GM19099 (cell line): ENCODE data around the gene GRIK2.

Source experiments
- POLR2A ChIP-seq: IDR thresholded peaks from 3 replicates; pipeline ENCODE4 v1.6.1; 2011; ENCODE audit warnings: low read depth; ENCODE audit not compliant: insufficient read length; ENCODE audit errors: extremely low read depth

The GRIK2 gene

GRCh38 chr6:101851911-101852310, 458.4 kb downstream of the GRIK2 start:
- TF ChIP-seq POLR2A = no peak

DNA sequence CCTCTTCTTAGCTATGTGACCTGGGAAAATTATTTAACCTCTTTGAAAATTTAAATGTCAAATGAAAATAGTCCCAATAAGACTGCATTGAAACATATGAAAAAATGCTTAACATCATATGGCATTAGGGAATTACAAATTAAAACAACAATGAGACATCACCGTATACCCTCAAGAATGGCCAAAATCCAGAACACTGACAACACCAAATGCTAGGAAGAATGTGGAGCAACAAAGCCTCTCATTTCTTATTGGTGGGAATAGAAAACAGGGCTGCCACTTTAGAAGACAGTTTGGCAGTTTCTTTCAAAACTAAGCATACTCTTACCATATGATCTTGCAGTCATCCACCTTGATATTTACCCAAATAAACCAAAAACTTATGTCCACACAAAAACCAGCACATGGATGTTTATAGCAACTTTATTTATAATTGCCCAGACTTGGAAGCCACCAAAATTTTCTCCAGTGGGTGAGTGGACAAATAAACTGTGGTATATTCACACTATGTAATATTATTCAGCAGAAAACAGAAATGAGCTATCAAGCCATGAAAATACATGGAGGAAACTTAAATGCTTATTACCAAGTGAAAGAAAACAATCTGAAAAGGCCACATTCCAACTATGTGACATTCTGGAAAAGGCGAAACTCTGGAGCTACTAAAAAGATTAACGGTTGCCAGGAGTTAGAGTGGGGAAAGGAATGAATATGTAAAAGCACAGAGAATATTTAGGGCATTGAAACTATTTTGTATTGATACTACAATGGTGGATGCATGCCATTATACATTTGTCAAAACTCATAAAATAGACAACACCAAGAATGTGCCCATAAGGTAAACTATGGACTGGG, 459.9 kb downstream of the GRIK2 start:
- no peak for TF ChIP-seq POLR2A

DNA sequence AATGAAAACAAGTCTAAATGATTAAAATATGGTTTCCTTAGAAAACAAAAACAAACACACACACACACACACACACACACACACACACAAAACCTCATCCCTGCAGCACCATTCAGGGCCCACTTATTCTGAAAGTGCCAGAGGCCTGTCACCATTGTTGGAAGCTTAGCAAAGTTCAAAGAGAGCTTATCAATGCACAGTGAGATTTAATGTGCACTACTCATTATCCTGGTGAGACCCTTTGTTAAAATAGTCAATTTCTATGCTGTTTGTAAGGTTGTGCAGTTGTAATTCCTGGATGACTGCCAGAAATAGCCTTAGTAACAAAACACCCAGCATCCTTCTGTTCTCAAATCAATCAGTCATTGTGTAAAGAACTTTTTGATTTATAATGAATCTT, 482.9 kb downstream of the GRIK2 start:
- no peak for TF ChIP-seq POLR2A

DNA sequence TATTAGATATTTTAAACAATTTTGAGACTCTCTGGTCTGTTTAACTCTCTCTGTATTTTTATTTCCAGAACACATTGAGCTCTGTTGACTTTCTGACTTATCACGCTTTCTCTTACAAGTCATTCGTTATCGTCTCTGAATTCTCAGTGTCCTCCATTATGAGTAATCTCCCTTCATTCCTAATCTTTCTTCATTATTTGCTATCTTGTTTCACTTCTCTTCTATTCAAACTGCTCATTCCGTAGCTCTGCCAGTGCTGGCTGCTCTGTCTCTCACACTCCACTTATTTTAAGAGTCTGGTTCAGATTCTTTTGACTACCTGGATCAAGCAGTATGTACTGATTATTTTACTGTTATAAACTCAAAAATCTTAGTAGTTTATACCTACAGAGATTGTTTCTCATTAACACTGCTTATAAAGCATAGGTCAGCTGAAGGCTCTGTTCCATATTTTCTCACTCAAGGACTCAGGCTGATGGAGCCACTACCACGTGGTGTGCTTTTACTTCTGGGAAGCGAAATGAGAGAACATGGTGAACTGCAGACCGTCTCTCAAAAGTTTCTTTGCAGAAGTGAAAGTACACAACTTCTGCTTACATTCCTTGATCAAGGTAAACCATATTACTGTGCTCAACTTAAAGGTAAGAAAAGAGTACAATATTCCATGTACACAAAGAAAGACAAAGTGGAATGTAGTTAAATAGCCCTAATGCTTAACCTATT, 485.2 kb downstream of the GRIK2 start:
- no peak for TF ChIP-seq POLR2A

DNA sequence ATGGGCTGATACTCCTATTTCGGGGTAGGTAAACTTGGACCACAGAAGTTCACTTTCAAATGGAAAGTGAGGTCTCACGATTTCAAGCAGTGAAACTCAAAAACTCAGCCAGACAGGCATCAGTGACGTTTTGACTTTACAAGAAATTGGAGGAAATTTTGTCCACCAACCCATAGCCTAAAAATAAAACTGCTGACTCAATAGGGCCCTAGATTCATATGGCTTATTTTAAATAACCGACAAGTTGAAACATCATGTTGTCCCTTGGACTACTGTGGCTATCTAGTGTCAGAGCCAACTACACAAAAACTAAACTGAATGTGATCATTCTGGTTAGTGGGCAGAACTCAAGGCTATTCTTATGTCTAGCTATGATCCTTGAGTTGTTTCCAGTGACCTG, 486.3 kb downstream of the GRIK2 start:
- TF ChIP-seq POLR2A = no peak

DNA sequence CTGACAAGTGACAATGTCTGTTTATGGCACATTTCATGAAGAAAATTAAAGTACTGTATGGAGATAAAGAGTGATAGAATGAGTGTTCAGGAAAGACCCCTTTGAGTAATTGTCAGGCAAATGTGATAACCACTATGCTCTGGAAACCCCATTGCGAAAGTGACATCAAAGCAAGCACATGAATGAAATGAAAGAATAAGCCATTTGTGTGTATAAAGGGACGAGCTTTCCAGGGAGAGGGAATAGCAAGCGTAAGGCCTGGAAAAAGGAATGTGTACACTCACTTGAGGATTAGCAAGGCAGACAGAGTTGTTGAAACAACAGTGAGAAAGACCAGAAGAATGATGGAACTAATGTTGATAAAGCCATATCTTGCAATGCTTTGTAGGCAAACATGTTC, 490.0 kb downstream of the GRIK2 start:
- TF ChIP-seq POLR2A = no peak

DNA sequence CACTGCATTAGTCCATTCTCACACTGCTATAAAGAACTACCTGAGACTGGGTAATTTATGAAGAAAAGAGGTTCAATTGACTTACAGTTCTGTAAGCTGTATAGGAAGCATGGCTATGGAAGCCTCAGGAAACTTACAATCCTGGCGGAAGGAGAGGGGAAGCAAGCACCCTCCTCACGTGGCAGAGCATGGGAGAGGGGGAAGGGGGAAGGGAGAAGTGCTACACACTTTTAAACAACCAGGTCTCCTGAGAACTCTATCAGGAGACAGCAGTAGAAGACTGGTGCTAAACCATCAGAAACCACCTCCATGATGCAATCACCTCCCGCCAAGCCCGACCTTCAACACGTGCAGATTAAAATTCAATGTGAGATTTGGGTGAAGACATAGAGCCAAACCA, 494.0 kb downstream of the GRIK2 start:
- no peak for TF ChIP-seq POLR2A

DNA sequence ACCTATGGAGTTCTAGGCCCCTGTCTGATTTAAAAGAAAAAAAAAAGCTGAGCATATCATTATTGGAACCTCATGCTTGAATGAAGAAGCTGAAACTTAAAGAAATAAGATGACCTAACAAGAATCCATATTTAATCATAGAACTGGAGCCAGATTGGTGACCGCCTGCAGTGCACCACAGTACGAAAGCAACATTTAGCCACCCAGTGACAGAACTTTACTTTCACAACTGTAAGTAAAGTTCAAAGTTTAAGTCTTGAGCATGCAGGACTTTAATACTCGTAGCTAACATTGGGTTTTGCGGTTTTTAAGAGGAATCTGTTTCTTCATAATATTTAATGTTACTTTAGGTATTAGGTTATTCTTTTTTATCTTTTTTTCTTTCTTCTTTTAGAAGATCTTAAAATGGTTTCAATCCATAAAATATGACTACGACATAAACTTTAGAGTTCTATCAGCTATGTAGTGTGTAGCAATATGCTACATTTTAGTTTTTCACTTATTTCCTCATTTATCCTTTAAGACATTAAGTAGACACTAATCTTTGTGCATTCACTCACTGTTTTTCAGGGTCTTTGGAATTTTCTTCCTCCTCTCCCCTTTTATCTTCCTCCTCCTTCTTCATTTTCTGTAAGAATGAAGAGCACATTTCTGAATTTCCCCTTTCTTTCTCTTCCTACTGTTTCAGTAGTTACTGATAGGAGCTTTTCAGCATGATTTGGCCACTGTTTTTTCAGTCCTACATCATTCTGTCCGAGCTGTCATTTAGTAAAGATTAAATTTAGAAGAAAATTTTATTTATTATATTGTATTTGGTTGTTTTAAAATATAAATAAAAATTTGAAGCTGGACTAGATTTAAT, 514.1 kb downstream of the GRIK2 start:
- no peak for TF ChIP-seq POLR2A

- no peak for TF ChIP-seq POLR2A
These were observed 515.9 kb downstream of the GRIK2 start for GRCh38 chr6:101909366-101909765.

DNA sequence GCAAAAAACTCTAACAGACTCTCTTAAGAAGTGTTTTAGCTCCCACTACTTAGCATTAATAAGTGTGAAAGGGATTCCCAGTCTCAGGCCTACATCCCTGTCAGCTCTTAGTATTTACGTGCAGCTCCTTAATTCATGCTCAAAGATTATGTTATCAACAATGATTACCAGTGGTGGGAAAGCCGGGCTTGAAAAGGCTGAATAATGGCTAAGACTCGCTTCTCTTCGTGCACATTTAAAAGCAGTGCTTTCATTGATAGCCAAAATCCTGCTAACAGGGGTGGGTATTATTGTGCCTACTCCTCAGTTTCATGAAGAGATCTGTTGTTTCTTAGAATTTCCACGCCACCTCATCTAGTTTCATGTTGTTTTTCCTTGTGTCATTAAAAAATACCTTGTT, 518.8 kb downstream of the GRIK2 start:
- no peak for TF ChIP-seq POLR2A

GRCh38 chr6:101918471-101918870, 525.0 kb downstream of the GRIK2 start:
- no peak for TF ChIP-seq POLR2A

DNA sequence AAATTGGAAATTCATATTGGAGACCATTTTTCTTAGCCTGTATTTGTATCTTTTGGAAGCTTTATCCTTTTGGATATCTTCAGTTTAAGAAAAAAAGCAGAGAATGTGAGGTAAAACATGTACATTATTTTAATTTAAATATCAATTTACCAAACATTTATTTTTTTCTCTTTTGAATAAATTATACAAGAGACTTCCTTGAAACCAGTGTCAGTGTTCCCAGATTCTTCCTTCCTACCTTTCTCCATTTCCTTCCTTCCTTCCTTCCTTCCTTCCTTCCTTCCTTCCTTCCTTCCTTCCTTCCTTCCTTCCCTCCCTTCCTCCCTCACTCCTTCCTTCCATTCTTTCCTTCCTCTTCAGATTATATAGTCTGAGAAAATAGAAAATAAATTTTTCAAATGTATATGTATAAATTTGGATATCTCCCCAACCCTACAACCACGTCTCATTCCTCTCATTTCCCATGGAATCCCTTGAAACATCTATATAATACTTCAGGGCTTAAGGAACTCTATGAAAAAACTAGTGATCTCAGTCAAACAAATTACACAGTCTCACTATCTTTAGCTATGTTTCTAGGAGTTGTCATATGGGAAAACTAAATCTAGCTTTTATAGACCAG, 528.4 kb downstream of the GRIK2 start:
- TF ChIP-seq POLR2A = no peak

DNA sequence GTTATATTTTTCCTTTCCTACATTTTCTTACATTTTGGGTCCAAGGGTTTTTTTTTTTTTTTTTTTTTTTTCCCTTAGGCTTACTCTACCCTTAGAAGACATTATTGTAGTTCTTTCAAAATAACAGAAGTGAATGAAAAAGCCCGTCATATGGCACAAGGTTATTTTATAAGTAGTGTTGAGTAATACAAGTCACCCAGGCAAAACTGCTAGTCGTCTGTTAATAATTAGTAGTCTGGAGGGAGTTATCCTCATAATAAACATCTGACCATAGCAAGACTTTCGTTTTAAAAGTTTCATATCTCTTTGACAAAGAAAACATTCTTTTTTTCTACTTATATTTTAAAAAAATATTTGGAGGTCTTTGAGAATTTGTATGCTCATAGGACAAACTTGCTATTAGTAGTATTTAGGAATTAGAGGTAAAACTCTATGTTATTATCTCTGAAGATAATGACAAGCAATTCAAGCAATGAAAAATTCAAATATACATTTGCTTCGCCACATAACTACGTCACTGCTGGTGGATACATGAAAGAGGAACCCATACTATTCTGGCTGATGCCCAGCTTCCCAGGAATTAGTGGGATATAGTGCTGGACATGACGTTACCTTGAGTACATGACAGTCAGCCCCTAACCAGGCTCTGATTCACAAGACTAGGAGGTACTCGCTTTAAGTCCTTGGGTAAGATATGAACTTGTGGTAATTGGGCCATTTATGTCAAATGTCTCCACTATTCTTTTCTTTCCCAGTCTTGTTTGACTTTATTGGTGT, 532.8 kb downstream of the GRIK2 start:
- no peak for TF ChIP-seq POLR2A

DNA sequence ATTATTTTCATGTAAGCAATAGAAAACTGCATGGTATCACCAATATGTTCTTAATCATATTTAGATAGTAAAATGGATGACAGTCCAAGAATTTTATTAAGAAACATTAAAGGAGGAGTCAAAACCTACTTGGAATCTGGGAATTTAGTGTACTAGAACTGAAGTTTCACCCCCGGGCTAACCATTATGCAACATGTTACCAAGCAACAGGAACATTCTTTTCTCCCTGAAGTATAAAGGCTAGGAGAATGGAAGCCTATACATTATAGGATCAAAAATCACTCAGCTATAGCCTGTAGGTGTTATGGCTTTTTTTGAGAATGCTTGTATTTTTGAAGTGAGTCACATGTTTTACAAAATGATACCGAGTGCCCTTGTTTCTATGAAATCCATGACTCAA, 538.3 kb downstream of the GRIK2 start:
- TF ChIP-seq POLR2A = no peak
